Esophagus squamous epithelium (tissue), 4 donors: ENCODE results near the gene PSMD5.

ENCODE experiments used
- POLR2A ChIP-seq, 4 donors: fragments of 450-650 bp; IDR thresholded peaks; one replicate each; pipeline ENCODE4 v1.6.1; 2017; ENCODE audit warnings: antibody characterized with exemption in 4 of 4, mild to moderate bottlenecking in 4 of 4, moderate library complexity in 3 of 4
- TF ChIP-seq, protein P1 (sequence below), 6 experiments: fragments of 450-650 bp in 4 of 6; fragments of 200-600 bp in 2 of 6; sonication (generic) in 2 of 6; IDR thresholded peaks; one replicate each; pipeline ENCODE4 v1.5.1; 2016 to 2019; ENCODE audit warnings: antibody characterized with exemption in 6 of 6, mild to moderate bottlenecking in 4 of 6, moderate library complexity in 4 of 6

DNA sequence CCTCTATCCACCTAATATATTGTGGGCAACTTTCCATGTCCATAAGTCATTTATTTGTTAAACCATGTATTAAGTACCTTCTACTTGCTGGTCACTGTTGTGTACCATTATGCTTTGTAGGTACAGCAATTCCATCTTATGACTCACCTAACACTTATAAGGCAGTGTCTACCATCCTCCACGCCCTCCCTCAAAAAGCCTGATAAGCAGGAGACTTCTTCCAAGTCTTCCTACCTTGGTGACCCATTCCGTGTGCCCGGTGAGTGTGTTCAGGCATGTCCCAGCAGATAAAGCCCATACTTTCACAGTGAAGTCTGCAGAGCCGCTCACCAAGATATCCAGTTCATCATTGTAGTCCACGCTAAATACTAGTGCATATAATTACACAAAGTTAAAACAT lies 66.9 kb downstream of the PSMD5 start:
- TF ChIP-seq, protein P1, sequence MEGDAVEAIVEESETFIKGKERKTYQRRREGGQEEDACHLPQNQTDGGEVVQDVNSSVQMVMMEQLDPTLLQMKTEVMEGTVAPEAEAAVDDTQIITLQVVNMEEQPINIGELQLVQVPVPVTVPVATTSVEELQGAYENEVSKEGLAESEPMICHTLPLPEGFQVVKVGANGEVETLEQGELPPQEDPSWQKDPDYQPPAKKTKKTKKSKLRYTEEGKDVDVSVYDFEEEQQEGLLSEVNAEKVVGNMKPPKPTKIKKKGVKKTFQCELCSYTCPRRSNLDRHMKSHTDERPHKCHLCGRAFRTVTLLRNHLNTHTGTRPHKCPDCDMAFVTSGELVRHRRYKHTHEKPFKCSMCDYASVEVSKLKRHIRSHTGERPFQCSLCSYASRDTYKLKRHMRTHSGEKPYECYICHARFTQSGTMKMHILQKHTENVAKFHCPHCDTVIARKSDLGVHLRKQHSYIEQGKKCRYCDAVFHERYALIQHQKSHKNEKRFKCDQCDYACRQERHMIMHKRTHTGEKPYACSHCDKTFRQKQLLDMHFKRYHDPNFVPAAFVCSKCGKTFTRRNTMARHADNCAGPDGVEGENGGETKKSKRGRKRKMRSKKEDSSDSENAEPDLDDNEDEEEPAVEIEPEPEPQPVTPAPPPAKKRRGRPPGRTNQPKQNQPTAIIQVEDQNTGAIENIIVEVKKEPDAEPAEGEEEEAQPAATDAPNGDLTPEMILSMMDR (IDR thresholded peaks at IDR 0.05): no peak
- no peak for TF ChIP-seq POLR2A (IDR thresholded peaks at IDR 0.05)
